Cardiac fibroblast (primary cell): ENCODE measurements around the gene HOXB4.

Experiments used
- DNase-seq, 2 donors: peaks; one replicate each; pipeline versions ENCODE4 v3.0.0 to v3.0.0-alpha.2; 2010; ENCODE audit warnings: low read depth in 2 of 2
- H3K4me3 ChIP-seq, 2 donors: replicated peaks in 1 of 2; 1 replicate in 1 of 2; 2 replicates in 1 of 2; pipeline ENCODE4 v1.5.1; 2011; ENCODE audit warnings: low read depth in 2 of 2, low read length in 2 of 2, mild to moderate bottlenecking in 2 of 2, moderate library complexity in 1 of 2
- TF ChIP-seq, protein P1 (sequence below): IDR thresholded peaks from one replicate; pipeline ENCODE4 v1.5.1; 2011; ENCODE audit warnings: low read depth, mild to moderate bottlenecking, low read length, inconsistent platforms

HOXB4 gene

DNA sequence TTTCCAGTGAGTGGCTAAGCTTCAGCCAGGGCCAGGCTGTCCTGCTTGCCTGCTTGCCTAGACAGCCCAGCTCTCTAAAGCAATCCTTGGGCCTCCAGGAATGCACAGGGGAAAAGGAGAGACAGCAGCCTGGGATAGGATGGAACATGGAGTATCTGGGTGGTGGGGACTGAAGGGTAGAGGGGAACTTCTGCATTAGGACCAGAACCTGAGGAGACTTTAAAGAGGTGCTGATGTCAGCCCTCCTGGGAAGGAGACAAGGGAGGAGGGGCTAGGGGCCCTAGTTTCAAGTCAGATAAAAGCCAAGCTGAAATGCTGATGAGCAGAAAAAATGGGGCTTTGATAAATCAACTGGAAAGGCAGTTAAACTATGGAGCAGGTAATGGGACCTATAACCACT is 30.9 kb upstream of the HOXB4 start:
- no peak overlapping the region for H3K4me3 ChIP-seq
- DNase-seq, result no peak
- TF ChIP-seq, protein P1, sequence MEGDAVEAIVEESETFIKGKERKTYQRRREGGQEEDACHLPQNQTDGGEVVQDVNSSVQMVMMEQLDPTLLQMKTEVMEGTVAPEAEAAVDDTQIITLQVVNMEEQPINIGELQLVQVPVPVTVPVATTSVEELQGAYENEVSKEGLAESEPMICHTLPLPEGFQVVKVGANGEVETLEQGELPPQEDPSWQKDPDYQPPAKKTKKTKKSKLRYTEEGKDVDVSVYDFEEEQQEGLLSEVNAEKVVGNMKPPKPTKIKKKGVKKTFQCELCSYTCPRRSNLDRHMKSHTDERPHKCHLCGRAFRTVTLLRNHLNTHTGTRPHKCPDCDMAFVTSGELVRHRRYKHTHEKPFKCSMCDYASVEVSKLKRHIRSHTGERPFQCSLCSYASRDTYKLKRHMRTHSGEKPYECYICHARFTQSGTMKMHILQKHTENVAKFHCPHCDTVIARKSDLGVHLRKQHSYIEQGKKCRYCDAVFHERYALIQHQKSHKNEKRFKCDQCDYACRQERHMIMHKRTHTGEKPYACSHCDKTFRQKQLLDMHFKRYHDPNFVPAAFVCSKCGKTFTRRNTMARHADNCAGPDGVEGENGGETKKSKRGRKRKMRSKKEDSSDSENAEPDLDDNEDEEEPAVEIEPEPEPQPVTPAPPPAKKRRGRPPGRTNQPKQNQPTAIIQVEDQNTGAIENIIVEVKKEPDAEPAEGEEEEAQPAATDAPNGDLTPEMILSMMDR, result no peak

DNA sequence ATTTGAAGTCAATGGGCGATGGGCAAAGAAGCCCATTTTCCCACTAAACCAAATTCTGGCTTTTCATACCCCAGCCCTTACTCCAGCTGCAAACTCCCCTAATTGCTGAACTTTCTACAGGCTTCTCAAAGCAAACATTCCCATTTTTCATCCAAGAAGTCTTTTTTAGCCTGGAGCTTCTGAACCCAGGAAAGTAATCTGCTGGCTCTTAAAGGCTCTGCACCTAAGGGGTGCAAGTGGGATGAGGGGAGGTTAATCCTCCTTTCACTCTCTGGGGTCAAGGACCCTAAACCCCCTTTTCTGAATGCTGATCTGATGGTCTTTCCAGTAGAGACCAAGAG is 30.3 kb upstream of the HOXB4 start:
- TF ChIP-seq, protein P1, result no peak
- H3K4me3 ChIP-seq, result no peak overlapping the region
- DNase-seq, result no peak

DNA sequence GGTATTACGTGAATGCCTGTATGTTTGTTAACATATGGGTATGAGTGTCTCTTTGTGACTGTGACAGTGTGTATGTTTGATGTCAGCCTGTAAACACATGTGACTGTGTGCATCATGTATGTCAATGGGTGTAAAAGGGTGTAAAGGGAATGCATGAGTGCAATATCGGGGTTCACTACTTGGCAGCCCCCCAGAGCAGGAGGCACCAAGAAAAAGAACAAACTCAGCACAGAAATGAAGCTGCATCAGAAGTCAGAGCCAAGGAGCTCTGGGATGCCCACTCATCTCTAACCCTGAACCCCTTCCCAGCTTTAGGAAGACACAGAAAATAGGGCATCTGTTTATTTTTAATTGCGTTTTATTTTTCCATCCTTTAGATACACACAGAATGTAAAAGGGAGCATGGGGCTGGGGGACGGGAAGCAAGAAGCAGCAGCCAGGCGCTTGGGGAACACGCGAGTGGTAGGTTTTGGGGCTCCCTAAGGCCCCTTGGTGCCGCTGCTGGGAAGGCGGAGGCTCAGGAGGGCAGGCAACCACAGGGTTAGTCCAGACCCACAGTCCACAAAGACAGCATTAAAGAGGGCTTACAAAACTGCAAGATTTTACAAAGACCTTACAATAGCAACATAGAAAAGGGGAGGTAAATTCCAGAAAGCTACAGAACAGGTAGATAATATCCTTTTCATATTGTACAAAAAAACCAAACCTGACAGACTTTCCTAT is 28.9 kb upstream of the HOXB4 start:
- TF ChIP-seq, protein P1, result no peak
- no peak for DNase-seq
- no peak overlapping the region for H3K4me3 ChIP-seq

DNA sequence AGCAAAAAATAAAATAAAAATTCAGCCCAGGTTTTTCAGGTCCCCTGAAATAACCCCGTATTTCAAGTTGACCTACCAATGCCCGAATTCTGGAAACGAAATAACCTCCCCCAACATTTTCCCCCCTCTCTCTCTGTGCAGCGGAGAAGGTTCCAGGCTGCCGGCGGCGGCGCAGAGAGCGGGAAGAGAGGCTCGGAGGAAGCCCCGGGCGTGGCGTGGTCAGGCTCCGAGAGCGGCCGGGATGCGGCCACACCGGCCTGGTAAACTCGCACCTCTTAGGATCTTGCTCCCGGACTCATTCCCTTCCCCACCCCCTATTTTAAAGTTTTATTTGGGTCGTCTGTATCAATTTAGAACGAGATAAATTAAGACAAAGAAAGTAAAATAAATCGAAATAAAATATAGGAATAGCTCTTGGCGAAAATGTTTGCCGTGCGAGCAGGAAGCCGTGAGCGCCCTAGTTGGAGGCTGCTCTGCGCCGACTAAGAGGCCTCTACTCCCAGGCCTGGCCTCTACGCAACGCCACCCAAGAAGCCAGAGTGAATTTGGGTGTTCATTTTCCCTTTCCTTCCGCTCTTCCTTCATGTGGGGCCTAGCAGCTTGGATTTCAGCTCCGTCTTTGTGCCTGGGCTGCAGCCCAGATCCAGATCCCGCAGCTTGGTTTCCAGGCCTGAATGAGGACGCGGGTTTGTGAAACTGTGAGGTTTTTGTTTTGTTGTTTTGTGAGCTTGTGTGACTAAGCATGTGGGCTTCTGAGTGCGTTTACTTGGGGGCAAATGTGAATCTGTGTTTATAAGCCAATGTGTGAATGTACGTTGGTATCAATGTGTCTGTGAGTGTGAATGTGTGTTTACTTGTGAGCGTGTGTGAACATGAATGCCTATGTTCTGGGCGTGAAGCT is 28.1 kb upstream of the HOXB4 start:
- TF ChIP-seq, protein P1, result no peak
- H3K4me3 ChIP-seq, result no peak overlapping the region
- no peak for DNase-seq

DNA sequence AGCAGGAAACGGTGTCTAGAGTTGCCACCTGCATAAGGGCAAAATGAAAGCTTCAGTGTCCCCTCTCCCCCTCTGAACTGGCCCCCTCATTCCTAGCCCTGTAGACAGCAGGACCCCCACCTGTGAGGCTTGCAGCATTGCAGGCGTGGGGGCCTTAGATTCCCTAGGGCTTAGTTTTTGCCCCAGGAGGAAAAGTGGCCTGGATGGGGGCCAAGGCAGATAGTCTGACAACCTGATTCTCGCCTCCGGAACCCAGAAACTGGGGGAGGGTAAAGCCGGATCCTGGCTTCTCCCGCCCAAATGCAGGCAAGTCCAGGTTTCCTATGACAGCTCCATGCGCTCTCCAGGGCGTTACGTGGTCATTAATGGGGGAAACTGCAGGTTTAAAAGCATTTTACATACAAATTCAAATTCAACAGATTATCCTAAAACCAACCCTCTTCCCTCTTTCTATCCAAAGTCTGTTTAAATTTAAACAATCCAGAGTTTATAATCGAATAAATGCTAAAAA is 27.3 kb upstream of the HOXB4 start:
- no peak overlapping the region for H3K4me3 ChIP-seq
- DNase-seq, result no peak
- TF ChIP-seq, protein P1, result no peak

DNA sequence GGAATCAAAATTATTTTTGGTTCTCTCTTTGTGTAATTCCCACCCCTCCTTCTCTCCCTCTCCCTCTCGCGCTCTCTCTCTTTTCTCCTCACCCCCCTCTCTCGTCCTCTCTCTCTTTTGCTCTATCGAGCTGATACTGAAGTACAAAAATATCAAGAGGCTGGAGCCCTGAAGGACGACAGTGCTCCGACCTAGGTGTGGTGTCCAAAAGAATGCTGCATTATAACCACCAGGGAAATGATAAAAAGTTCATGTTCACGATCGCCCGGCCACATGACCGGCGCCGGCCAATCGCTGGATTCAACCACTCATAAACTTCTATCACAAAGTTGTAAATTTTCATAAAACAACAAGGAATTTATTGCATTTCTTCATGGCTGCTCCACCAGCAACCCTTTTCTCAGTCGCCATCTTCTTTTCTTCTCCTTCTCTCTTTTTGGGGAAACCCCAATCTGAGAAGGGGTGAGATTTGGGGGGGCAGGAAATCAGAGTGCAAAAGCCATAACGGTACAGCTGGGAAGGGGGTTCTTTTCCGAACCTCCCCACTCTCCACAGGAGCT is 26.7 kb upstream of the HOXB4 start, which contains the start of gene HOXB6:
Gene HOXB6 (minus strand): TSS at position 217 of the 560 bp plus-strand sequence. CDS start 6,836 bp downstream, outside the sequence.
- DNase-seq, result no peak
- no peak within 1 kb of the TSS for H3K4me3 ChIP-seq
- TF ChIP-seq, protein P1, result no peak
